Measurements from ENCODE around the gene PHF2. TPM values are rescaled to one million over a fixed set of nuclear protein-coding genes. Genes with fewer than 3 reads are reported as not detected.

The PHF2 gene
- total RNA-seq, 2 experiments from 2014 or later, result 16.0 to 16.2 TPM

GRCh38 chr9:93613791-93614190 is 37.4 kb downstream of the PHF2 start:
- no peak overlapping the region for H3K27ac Mint-ChIP-seq

DNA sequence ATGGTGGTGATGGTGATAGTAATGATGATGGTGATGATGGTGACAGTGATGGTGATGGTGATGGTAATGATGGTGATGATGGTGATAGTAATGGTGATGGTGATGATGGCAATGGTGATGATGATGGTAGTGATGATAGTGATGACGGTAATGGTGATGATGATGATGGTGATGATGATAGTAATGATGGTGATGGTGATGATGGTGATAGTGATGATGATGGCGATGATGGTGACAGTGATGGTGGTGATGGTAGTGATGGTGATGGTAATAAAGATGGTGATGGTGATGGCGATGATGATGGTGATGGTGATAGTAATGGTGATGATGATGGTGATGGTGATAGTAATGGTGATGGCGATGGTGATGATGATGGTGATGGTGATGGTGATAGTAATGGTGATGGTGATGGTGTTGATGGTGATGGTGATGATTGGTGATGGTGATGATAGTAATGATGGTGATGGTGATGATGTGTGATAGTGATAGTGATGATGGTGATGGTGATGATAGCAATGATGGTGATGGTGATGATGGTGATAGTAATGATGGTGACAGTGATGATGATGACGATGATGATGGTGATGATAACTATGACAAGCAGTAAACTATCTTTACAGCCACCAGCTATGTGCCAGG is 38.6 kb downstream of the PHF2 start:
- intact Hi-C loops (cut with micrococcal nuclease), result loop anchor here (5.0 kb wide), 1 partner anchor 38 kb away; the partner anchor contains the start of gene PHF2
- Mint-ChIP-seq H3K27ac (no peak overlapping the region), H3K36me3 (peaks cover 10% of the 10 kb centered on the region), H3K9me3 (peaks cover 10% of the 10 kb centered on the region), H3K27me3 (no peaks in the 10 kb centered on the region), H3K4me3 (no peak overlapping the region), H3K4me1 (ENCODE audit: low read depth) (peaks cover 26% of the 10 kb centered on the region)
- CTCF ChIA-PET, result no interaction called here
- POLR2A ChIA-PET, result no interaction called here
- DNase-seq, result no peak

More at GRCh38 chr9:93613791-93614190, 37.4 kb downstream of the PHF2 start:
- Mint-ChIP-seq H3K4me1 (ENCODE audit: low read depth) (peaks cover 24% of the 10 kb centered on the region), H3K4me3 (no peak overlapping the region), H3K9me3 (peaks cover 20% of the 10 kb centered on the region), H3K36me3 (peaks cover 12% of the 10 kb centered on the region), H3K27me3 (no peaks in the 10 kb centered on the region)
- CTCF ChIA-PET, result no interaction called here
- intact Hi-C loops (cut with micrococcal nuclease), result loop anchor here (5.0 kb wide), 1 partner anchor 36 kb away; the partner anchor contains the start of gene PHF2
- no peak for DNase-seq
- POLR2A ChIA-PET, result no interaction called here

DNA sequence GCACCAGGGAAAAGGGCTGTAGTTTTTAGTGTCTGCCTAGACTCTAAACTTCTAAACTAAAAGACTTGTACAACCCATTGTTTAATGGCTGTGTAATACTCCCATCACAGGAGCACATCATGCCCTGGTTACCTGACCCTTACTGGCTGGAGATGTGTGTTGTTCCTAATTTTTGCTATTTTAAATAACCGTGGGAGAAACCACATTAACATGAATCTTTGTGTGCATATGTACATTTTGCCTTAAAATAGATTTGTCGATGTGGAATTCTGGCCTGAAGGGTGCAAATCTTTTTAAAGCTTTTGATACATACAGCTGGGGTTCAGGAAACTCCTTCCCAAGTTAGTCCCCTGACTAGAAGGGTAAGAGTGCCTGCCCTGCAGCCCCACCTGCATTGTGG is 39.7 kb downstream of the PHF2 start:
- DNase-seq, result no peak
- H3K36me3 Mint-ChIP-seq, result peaks cover 6% of the 10 kb centered on the region
- no peak overlapping the region for H3K4me3 Mint-ChIP-seq
- H3K27me3 Mint-ChIP-seq, result no peaks in the 10 kb centered on the region
- intact Hi-C loops (cut with micrococcal nuclease), result no loop called here
- peaks cover 26% of the 10 kb centered on the region for H3K4me1 Mint-ChIP-seq (ENCODE audit: low read depth)
- no peak overlapping the region for H3K27ac Mint-ChIP-seq
- ChIA-PET CTCF (no interaction called here), POLR2A (no interaction called here)
- no peaks in the 10 kb centered on the region for H3K9me3 Mint-ChIP-seq

DNA sequence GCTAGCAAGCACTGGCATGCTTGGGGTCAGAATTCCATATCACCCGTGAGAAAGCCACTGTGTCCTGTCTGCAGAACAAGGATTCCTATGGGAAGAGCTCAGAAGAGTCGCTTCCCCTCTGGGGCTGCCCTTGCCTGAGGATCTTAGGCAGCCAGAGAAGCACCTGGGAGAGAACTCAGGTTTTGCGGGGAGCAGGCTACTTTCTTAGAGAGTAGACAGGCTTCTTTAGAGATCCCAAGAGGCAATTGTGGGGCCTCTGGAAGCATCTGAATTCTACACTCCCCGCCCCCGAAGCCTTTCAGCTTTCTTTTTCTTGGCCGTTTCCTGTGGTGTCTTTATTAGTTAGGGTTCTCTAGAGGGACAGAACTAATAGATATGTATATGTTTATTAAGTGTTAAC is 40.9 kb downstream of the PHF2 start:
- H3K4me1 Mint-ChIP-seq (ENCODE audit: low read depth), result peaks cover 20% of the 10 kb centered on the region
- H3K27me3 Mint-ChIP-seq, result no peaks in the 10 kb centered on the region
- H3K9me3 Mint-ChIP-seq, result no peaks in the 10 kb centered on the region
- peaks cover under 1% of the 10 kb centered on the region for H3K36me3 Mint-ChIP-seq
- no peak for DNase-seq
- H3K27ac Mint-ChIP-seq, result no peak overlapping the region
- ChIA-PET POLR2A (no interaction called here), CTCF (no interaction called here)
- no peak overlapping the region for H3K4me3 Mint-ChIP-seq
- intact Hi-C loops (cut with micrococcal nuclease), result no loop called here

- Mint-ChIP-seq H3K27ac (no peak overlapping the region), H3K36me3 (no peaks in the 10 kb centered on the region), H3K9me3 (no peaks in the 10 kb centered on the region), H3K27me3 (no peaks in the 10 kb centered on the region), H3K4me3 (no peak overlapping the region), H3K4me1 (ENCODE audit: low read depth) (peaks cover 18% of the 10 kb centered on the region)
- intact Hi-C loops (cut with micrococcal nuclease), result no loop called here
- ChIA-PET CTCF (no interaction called here), POLR2A (no interaction called here)
- no peak for DNase-seq
These were observed 42.9 kb downstream of the PHF2 start for GRCh38 chr9:93619272-93619775.

GRCh38 chr9:93620041-93620506 is 43.7 kb downstream of the PHF2 start:
- Mint-ChIP-seq H3K36me3 (no peaks in the 10 kb centered on the region), H3K4me3 (no peak overlapping the region), H3K4me1 (ENCODE audit: low read depth) (peaks cover 18% of the 10 kb centered on the region), H3K27me3 (no peaks in the 10 kb centered on the region), H3K27ac (no peak overlapping the region), H3K9me3 (no peaks in the 10 kb centered on the region)
- intact Hi-C loops (cut with micrococcal nuclease), result no loop called here
- CTCF ChIA-PET, result no interaction called here
- POLR2A ChIA-PET, result no interaction called here
- no peak for DNase-seq

DNA sequence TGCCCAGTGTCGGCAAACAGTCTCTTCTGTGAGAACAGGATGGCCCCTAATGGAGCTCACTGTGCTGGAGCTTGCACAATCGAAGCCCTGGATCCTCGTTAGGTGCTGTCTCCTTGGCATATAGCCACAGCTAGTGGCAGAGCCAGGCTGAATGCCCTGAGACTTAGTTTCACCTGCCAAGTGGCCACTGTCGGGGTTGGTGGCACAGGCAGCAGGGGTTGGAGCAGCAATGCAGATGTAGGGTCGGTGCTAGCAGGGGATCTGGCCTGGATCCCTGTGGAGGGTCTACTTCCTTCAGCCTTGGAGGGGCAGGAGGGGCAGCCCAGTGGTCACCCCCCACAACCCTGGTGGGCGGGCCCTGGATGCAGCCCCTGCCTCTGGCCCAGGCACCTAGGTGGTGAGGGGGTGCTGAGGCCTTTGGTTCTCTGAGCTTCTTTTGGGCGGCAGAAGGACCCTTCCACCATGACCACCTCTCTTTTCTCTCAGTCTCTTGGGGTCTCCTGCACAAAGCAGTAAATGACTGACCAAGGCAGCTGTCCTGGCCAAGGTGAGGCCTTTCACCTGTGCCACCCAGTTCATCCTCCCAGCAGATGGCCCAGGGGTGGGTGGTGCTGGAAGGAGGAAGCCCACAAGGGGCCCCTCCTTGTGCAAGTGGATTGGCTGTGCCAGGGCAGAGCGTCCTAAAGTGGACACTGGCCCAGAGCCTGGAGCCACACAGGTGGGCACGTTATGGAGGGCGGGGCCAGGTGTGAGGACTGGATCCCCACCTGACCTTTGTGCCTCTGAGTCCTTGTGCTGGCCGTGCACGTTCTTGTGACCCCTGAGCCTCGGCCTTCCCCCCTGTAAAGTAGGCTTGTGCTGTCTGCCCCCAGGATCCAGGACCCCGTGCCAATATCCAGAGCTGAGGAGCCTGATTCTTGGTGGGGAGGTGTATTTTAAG is 44.8 kb downstream of the PHF2 start:
- Mint-ChIP-seq H3K27me3 (no peaks in the 10 kb centered on the region), H3K4me1 (ENCODE audit: low read depth) (peaks cover 18% of the 10 kb centered on the region), H3K9me3 (peaks cover under 1% of the 10 kb centered on the region), H3K4me3 (no peak overlapping the region), H3K36me3 (no peaks in the 10 kb centered on the region), H3K27ac (no peak overlapping the region)
- ChIA-PET POLR2A (no interaction called here), CTCF (no interaction called here)
- intact Hi-C loops (cut with micrococcal nuclease), result no loop called here
- no peak for DNase-seq

- Mint-ChIP-seq H3K4me3 (no peak overlapping the region), H3K4me1 (ENCODE audit: low read depth) (peaks cover 19% of the 10 kb centered on the region), H3K27ac (no peak overlapping the region), H3K9me3 (peaks cover 2% of the 10 kb centered on the region), H3K27me3 (no peaks in the 10 kb centered on the region), H3K36me3 (no peaks in the 10 kb centered on the region)
- ChIA-PET POLR2A (no interaction called here), CTCF (no interaction called here)
- intact Hi-C loops (cut with micrococcal nuclease), result no loop called here
- no peak for DNase-seq
These were observed 45.5 kb downstream of the PHF2 start for GRCh38 chr9:93621922-93622321.

- H3K4me1 Mint-ChIP-seq (ENCODE audit: low read depth), result peaks cover 17% of the 10 kb centered on the region
- H3K9me3 Mint-ChIP-seq, result peaks cover 6% of the 10 kb centered on the region
- H3K36me3 Mint-ChIP-seq, result peaks cover 2% of the 10 kb centered on the region
- DNase-seq, result no peak
- POLR2A ChIA-PET, result no interaction called here
- intact Hi-C loops (cut with micrococcal nuclease), result no loop called here
- CTCF ChIA-PET, result no interaction called here
- no peak overlapping the region for H3K27ac Mint-ChIP-seq
- no peak overlapping the region for H3K4me3 Mint-ChIP-seq
- no peaks in the 10 kb centered on the region for H3K27me3 Mint-ChIP-seq
These were observed 46.3 kb downstream of the PHF2 start for GRCh38 chr9:93622691-93623090.

DNA sequence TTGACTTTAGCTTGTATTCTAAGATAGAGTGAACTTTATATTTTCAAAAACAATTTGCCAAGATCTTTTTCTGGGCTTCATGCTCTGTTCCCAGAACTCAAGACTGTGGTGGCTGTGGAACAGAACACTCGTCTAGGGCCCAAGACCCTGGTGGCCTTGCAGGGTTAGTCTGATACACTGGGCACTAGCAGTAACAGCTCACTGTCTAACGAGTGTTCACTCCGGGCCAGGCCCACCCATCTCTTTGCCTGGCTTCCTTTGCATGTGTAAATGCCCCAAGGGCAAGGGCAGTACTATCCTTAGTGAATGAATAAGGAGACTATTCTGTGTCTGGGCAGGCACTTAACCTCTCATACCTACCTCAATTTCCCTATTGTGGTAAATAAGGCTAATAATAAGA is 47.4 kb downstream of the PHF2 start:
- H3K36me3 Mint-ChIP-seq, result peaks cover 11% of the 10 kb centered on the region
- DNase-seq, result no peak
- H3K4me1 Mint-ChIP-seq (ENCODE audit: low read depth), result peaks cover 12% of the 10 kb centered on the region
- peaks cover 12% of the 10 kb centered on the region for H3K9me3 Mint-ChIP-seq
- ChIA-PET POLR2A (no interaction called here), CTCF (no interaction called here)
- intact Hi-C loops (cut with micrococcal nuclease), result no loop called here
- no peak overlapping the region for H3K4me3 Mint-ChIP-seq
- H3K27me3 Mint-ChIP-seq, result no peaks in the 10 kb centered on the region
- H3K27ac Mint-ChIP-seq, result no peak overlapping the region

DNA sequence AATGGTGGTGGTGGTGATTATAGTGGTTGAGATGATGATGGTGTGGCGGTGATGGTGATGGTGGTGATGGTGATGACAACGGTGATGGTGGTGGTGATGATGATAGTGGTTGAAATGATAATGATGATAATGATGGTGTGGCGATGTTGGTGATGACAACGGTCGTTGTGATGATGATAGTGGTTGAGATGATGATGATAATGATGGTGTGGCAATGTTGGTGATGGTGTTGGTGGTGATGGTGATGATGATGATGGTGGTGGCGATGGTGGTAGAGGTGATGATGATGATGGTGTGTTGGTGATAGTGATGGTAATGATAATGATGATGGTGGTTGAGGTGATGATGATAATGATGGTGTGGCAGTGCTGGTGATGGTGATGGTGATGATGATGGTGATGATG is 48.0 kb downstream of the PHF2 start:
- Mint-ChIP-seq H3K36me3 (peaks cover 11% of the 10 kb centered on the region), H3K4me3 (no peak overlapping the region), H3K27ac (no peak overlapping the region), H3K27me3 (no peaks in the 10 kb centered on the region), H3K9me3 (peaks cover 12% of the 10 kb centered on the region), H3K4me1 (ENCODE audit: low read depth) (peaks cover 10% of the 10 kb centered on the region)
- no peak for DNase-seq
- ChIA-PET CTCF (no interaction called here), POLR2A (no interaction called here)
- intact Hi-C loops (cut with micrococcal nuclease), result no loop called here

DNA sequence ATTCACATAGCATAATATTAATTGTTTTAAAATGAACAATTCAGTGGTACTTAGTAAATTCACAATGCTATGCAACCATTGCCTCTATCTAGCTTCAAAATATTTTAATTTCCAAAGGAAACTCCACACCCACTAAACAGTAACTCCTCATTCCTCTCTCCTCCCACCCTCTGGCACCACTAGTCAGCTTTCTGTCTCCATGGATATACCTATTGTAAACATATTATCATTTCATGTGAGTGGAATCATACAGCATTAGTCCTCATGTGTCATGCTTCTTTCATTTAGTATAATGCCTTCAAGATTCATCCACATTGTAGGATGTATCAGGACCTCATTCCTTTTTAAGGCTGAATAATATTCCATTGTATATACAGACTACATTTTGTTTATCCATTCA is 48.6 kb downstream of the PHF2 start:
- DNase-seq, result no peak
- intact Hi-C loops (cut with micrococcal nuclease), result no loop called here
- CTCF ChIA-PET, result no interaction called here
- Mint-ChIP-seq H3K9me3 (peaks cover 12% of the 10 kb centered on the region), H3K27me3 (no peaks in the 10 kb centered on the region), H3K27ac (no peak overlapping the region), H3K4me3 (no peak overlapping the region), H3K4me1 (ENCODE audit: low read depth) (peaks cover 10% of the 10 kb centered on the region), H3K36me3 (peaks cover 11% of the 10 kb centered on the region)
- POLR2A ChIA-PET, result no interaction called here

Measured in activated CD4-positive, alpha-beta memory T cell treated with anti-CD3 and anti-CD28 coated beads for 36 hours (primary cell).